HCT116 (cell line): ENCODE measurements around the gene FBXO34. TPM values are rescaled to one million over a fixed set of nuclear protein-coding genes. Genes with fewer than 3 reads are reported as not detected.

Experiments
- ATAC-seq: fragments of 200-7000 bp; cut with Tn5 transposase; 2 replicates; pipeline ENCODE4 v1.9.1; 2020; ENCODE audit warnings: mild to moderate bottlenecking, moderate library complexity
- BruUV-seq: library from RNA; stranded (reverse); fragments of 400-500 nt; replicated peaks from 2 replicates; lab custom pipeline; 2021; lab: Mats Ljungman, UMichigan
- CTCF ChIA-PET: fragments of 300-600 bp; sonication (Branson Sonifier 250); formaldehyde crosslinking; loops from one replicate; lab custom pipeline; 2021; ENCODE audit warnings: antibody characterized with exemption; lab: Charles Lee
- POLR2A ChIA-PET: fragments of 300-600, 350-600 bp; sonication (Branson Sonifier 250); formaldehyde crosslinking; loops from one replicate; lab custom pipeline; 2021; ENCODE audit warnings: antibody characterized with exemption; lab: Charles Lee
- RAD21 ChIA-PET, 2 experiments: fragments of 300-600 bp; sonication (Branson Sonifier 250); formaldehyde crosslinking; loops; one replicate each; lab custom pipeline; 2023; ENCODE audit warnings: low total read pairs in 2 of 2; ENCODE audit not compliant: uncharacterized antibody in 2 of 2, unreplicated experiment in 2 of 2, low non-redundant PET in 1 of 2; lab: Charles Lee
- DNase-seq: peaks from one replicate; pipeline ENCODE4 v3.0.0-alpha.2; 2010; ENCODE audit warnings: low read depth, low spot score
- H2AFZ ChIP-seq: fragments of 200-600 bp; shearing (Covaris generic), sonication (generic); 2 replicates; pipeline ENCODE4 v1.6.1; 2017; ENCODE audit warnings: low read depth, mixed run types, mixed read lengths, antibody characterized with exemption, low read length; ENCODE audit not compliant: poor library complexity, severe bottlenecking
- H3K27ac ChIP-seq: 2 replicates; pipeline ENCODE4 v1.5.1; 2012; ENCODE audit warnings: low read depth, low read length
- H3K27me3 ChIP-seq: fragments of 200-600 bp; sonication (generic); 2 replicates; pipeline ENCODE4 v1.6.1; 2016; ENCODE audit warnings: mixed run types, low read length, mixed read lengths; ENCODE audit not compliant: insufficient read depth
- H3K36me3 ChIP-seq, 2 experiments: fragments of 200-500 bp in 1 of 2; fragments of 200-600 bp in 1 of 2; sonication (Bioruptor generic) in 1 of 2; sonication (generic) in 1 of 2; 2 replicates each; pipeline versions ENCODE4 v1.5.1 to v1.6.1; 2014 to 2016; ENCODE audit warnings: low read length in 2 of 2, inconsistent platforms in 1 of 2, mixed read lengths in 1 of 2, mixed run types in 1 of 2; ENCODE audit not compliant: insufficient read depth in 2 of 2, control insufficient read depth in 1 of 2
- H3K4me1 ChIP-seq, 2 experiments: fragments of 200-600 bp in 1 of 2; sonication (generic) in 1 of 2; 2 replicates each; pipeline versions ENCODE4 v1.5.1 to v1.6.1; 2012 to 2017; ENCODE audit warnings: low read length in 2 of 2, inconsistent platforms in 1 of 2, mild to moderate bottlenecking in 1 of 2, mixed read lengths in 1 of 2, mixed run types in 1 of 2, moderate library complexity in 1 of 2; ENCODE audit not compliant: insufficient read depth in 2 of 2, control insufficient read depth in 1 of 2
- H3K4me2 ChIP-seq: fragments of 200-600 bp; sonication (generic); 2 replicates; pipeline ENCODE4 v1.6.1; 2017; ENCODE audit warnings: mixed run types, low read length, mixed read lengths
- H3K4me3 ChIP-seq, 2 experiments: fragments of 200-600 bp in 1 of 2; sonication (generic) in 1 of 2; replicated peaks in 1 of 2; 2 replicates each; pipeline ENCODE4 v1.5.1; 2011 to 2016; ENCODE audit warnings: low read length in 2 of 2, control low read depth in 1 of 2, low read depth in 1 of 2, mild to moderate bottlenecking in 1 of 2, mixed read lengths in 1 of 2, mixed run types in 1 of 2
- H3K79me2 ChIP-seq: fragments of 200-600 bp; sonication (generic); 2 replicates; pipeline ENCODE4 v1.6.1; 2017; ENCODE audit warnings: mild to moderate bottlenecking, mixed run types, low read length, moderate library complexity, mixed read lengths; ENCODE audit not compliant: insufficient read depth
- H3K9ac ChIP-seq: fragments of 200-600 bp; sonication (generic); 2 replicates; pipeline ENCODE4 v1.6.1; 2016; ENCODE audit warnings: low read length, mixed read lengths
- H3K9me2 ChIP-seq: fragments of 200-600 bp; sonication (generic), shearing (Covaris generic); 2 replicates; pipeline ENCODE4 v1.6.1; 2017; ENCODE audit warnings: mixed run types, mild to moderate bottlenecking, moderate library complexity; ENCODE audit not compliant: insufficient read depth
- H3K9me3 ChIP-seq, 2 experiments: fragments of 200-500 bp in 1 of 2; fragments of 200-600 bp in 1 of 2; sonication (Bioruptor generic) in 1 of 2; sonication (generic) in 1 of 2; 2 replicates each; pipeline ENCODE4 v1.6.1; 2014 to 2017; ENCODE audit warnings: low read length in 2 of 2, mixed read lengths in 2 of 2, inconsistent platforms in 1 of 2, low read depth in 1 of 2, mild to moderate bottlenecking in 1 of 2, mixed run types in 1 of 2, moderate library complexity in 1 of 2; ENCODE audit not compliant: control insufficient read depth in 1 of 2, insufficient read depth in 1 of 2
- H4K20me1 ChIP-seq: fragments of 200-600 bp; sonication (generic), shearing (Covaris generic); 2 replicates; pipeline ENCODE4 v1.6.1; 2017; ENCODE audit warnings: mixed run types, mild to moderate bottlenecking, moderate library complexity; ENCODE audit not compliant: insufficient read depth
- ATF3 ChIP-seq: IDR thresholded peaks from 2 replicates; pipeline ENCODE4 v1.6.1; 2012
- CBX3 ChIP-seq: IDR thresholded peaks from 2 replicates; pipeline ENCODE4 v1.6.1; 2012; ENCODE audit warnings: low read depth
- CTCF ChIP-seq, 3 experiments: fragments of 200-600 bp in 1 of 3; sonication (generic) in 1 of 3; IDR thresholded peaks in 2 of 3; conservative IDR thresholded peaks in 1 of 3; 2 replicates each; pipeline ENCODE4 v1.5.1; 2012 to 2017; ENCODE audit warnings: low read depth in 2 of 3, low read length in 2 of 3, antibody characterized with exemption in 1 of 3, borderline replicate concordance in 1 of 3, control low read depth in 1 of 3, mild to moderate bottlenecking in 1 of 3, mixed read lengths in 1 of 3, mixed run types in 1 of 3, moderate library complexity in 1 of 3; ENCODE audit not compliant: insufficient read depth in 1 of 3
- EGR1 ChIP-seq: IDR thresholded peaks from 2 replicates; pipeline ENCODE4 v1.6.1; 2012; ENCODE audit warnings: low read depth
- ELF1 ChIP-seq: IDR thresholded peaks from 2 replicates; pipeline ENCODE4 v1.6.1; 2012; ENCODE audit warnings: low read depth, borderline replicate concordance
- EZH2 ChIP-seq: fragments of 200-600 bp; sonication (generic); IDR thresholded peaks from 2 replicates; pipeline ENCODE4 v1.6.1; 2017; ENCODE audit warnings: antibody characterized with exemption, mixed run types
- EZH2phosphoT487 ChIP-seq: fragments of 200-600 bp; IDR thresholded peaks from 2 replicates; pipeline ENCODE4 v1.6.1; 2018; ENCODE audit warnings: antibody characterized with exemption, borderline replicate concordance
- FOSL1 ChIP-seq: IDR thresholded peaks from 2 replicates; pipeline ENCODE4 v1.6.1; 2012; ENCODE audit warnings: low read depth
- JUND ChIP-seq: IDR thresholded peaks from 2 replicates; pipeline ENCODE4 v1.6.1; 2012
- MAX ChIP-seq: IDR thresholded peaks from 2 replicates; pipeline ENCODE4 v1.6.1; 2012
- POLR2A ChIP-seq: IDR thresholded peaks from 2 replicates; pipeline ENCODE4 v1.7.0; 2011; ENCODE audit warnings: borderline replicate concordance; ENCODE audit not compliant: insufficient read depth, insufficient read length; ENCODE audit errors: extremely low read depth
- POLR2AphosphoS5 ChIP-seq: IDR thresholded peaks from 2 replicates; pipeline ENCODE4 v1.6.1; 2011; ENCODE audit warnings: mild to moderate bottlenecking, low read depth, low read length, moderate library complexity
- RAD21 ChIP-seq: IDR thresholded peaks from 2 replicates; pipeline ENCODE4 v1.6.1; 2012; ENCODE audit warnings: low read depth, mild to moderate bottlenecking
- SIN3A ChIP-seq: IDR thresholded peaks from 2 replicates; pipeline ENCODE4 v1.6.1; 2012; ENCODE audit warnings: low read depth
- SRF ChIP-seq: IDR thresholded peaks from 2 replicates; pipeline ENCODE4 v1.6.1; 2012; ENCODE audit warnings: low read depth
- TCF7L2 ChIP-seq: IDR thresholded peaks from 2 replicates; pipeline ENCODE4 v1.7.0; 2011; ENCODE audit warnings: borderline replicate concordance, inconsistent platforms; ENCODE audit not compliant: insufficient read depth, insufficient read length; ENCODE audit errors: extremely low read depth
- YY1 ChIP-seq: IDR thresholded peaks from 2 replicates; pipeline ENCODE4 v1.6.1; 2011; ENCODE audit warnings: low read length, low read depth, moderate library complexity, mild to moderate bottlenecking; ENCODE audit not compliant: insufficient replicate concordance; ENCODE audit errors: extremely low read depth
- ZBTB33 ChIP-seq: IDR thresholded peaks from 2 replicates; pipeline ENCODE4 v1.6.1; 2011; ENCODE audit warnings: mild to moderate bottlenecking, low read length, moderate library complexity; ENCODE audit not compliant: insufficient replicate concordance; ENCODE audit errors: extremely low read depth
- ZFX ChIP-seq: fragments of 450-650 bp; IDR thresholded peaks from 2 replicates; pipeline ENCODE4 v1.6.1; 2017
- ZNF274 ChIP-seq: fragments of 200-500 bp; sonication (Bioruptor generic); IDR thresholded peaks from 2 replicates; pipeline ENCODE4 v1.6.1; 2014; ENCODE audit warnings: mild to moderate bottlenecking, low read depth, low read length, inconsistent platforms
- intact Hi-C: fragments of 100-400 bp; cut with micrococcal nuclease; formaldehyde crosslinking; loops from 2 replicates; pipeline ENCODE4 v1.10.0; 2022
- total RNA-seq: library from RNA; stranded (reverse); gene quantifications from one replicate; pipeline ENCODE4 v1.2.1, GENCODE V29; 2021; ENCODE audit not compliant: unreplicated experiment

The FBXO34 gene
- total RNA-seq, 1 experiment from 2014 or later, result 26.9 TPM

- peaks cover 90% of the 10 kb centered on the region for H3K79me2 ChIP-seq
- POLR2A ChIA-PET, result no interaction called here
- no peaks in the 10 kb centered on the region for H3K27me3 ChIP-seq
- ATAC-seq (no peak), DNase-seq (no peak)
- no peak overlapping the region for H3K4me2 ChIP-seq
- no peak for TF ChIP-seq ZFX
- no peak for TF ChIP-seq CBX3
- TF ChIP-seq CTCF (IDR thresholded peaks at IDR 0.05 in 2 of 3, conservative IDR thresholded peaks at IDR 0.05 in 1 of 3; ENCODE audit: borderline replicate concordance in 1 of 3, insufficient read depth in 1 of 3, low read depth in 2 of 3, low read length in 2 of 3), result no peak
- no peak for TF ChIP-seq EZH2phosphoT487
- no peak for TF ChIP-seq ATF3
- TF ChIP-seq POLR2A, result no peak
- no peak for TF ChIP-seq ZNF274
- no peak for TF ChIP-seq ELF1
- TF ChIP-seq YY1, result no peak
- TF ChIP-seq MAX, result no peak
- no peak for TF ChIP-seq EZH2
- no peak for TF ChIP-seq POLR2AphosphoS5
- no peak for TF ChIP-seq SIN3A
- no peak for TF ChIP-seq ZBTB33
- no peak for TF ChIP-seq EGR1
- TF ChIP-seq RAD21, result no peak
- no peak for TF ChIP-seq FOSL1
- no peak for TF ChIP-seq TCF7L2
- no peak for TF ChIP-seq JUND
- no peak for TF ChIP-seq SRF
- TF ChIP-seq, all 23 proteins: peak for 0
- no peaks in the 10 kb centered on the region for H3K36me3 ChIP-seq
- BruUV-seq, result no TSS peak
- no peak overlapping the region for H3K4me3 ChIP-seq
- ChIA-PET RAD21 (no interaction called here), CTCF (no interaction called here)
- H3K9me3 ChIP-seq, result no peaks in the 10 kb centered on the region
- no peak overlapping the region for H2AFZ ChIP-seq
- H4K20me1 ChIP-seq, result peaks cover 5% of the 10 kb centered on the region; the same call in 1 of the 2 replicates
- H3K27ac ChIP-seq, result no peak overlapping the region
- no peak overlapping the region for H3K9ac ChIP-seq
- H3K9me2 ChIP-seq, result no peaks in the 10 kb centered on the region
- intact Hi-C loops, result no loop called here
- peaks cover 13 to 23% of the 10 kb centered on the region in 2 experiments; a peak in 3 of 4 replicates for H3K4me1 ChIP-seq
These were observed 27.2 kb downstream of the FBXO34 start for GRCh38 chr14:55298500-55298822.
